Measurements from ENCODE around the gene CAPN11. TPM values are rescaled to one million over a fixed set of nuclear protein-coding genes. Genes with fewer than 3 reads are reported as not detected.

CAPN11 gene
- 0.95 TPM for total RNA-seq

DNA sequence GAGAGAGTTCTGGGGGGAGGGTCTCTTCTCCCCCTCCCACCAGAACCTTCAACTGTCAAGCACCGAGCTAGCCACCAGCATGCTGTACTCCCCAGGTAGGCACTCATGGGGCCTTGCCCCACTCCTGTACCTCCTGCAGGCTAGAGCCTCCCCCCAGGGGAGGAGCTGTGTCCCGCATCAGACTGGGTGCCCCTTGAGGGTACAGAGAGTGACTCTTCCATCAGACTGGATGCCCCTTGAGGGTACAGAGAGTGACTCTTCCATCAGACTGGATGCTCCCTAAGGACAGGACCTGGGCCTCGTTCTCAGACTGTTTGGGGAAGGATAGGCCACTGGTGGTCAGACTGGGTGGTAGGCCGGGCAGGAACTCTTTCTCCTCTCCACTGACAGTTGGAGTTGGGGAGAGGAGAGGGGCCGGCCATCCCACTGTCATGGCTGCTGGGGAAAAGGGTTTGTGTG, at the start of gene CAPN11:
Gene CAPN11, plus strand, starts transcription at position 51 of the 459 bp plus-strand sequence. Its CDS starts 29 bp downstream, at position 80.
- no peak for DNase-seq (ENCODE audit: low spot score)

GRCh38 chr6:44109212-44109611, 49.4 kb upstream of the CAPN11 start:
- no peak for DNase-seq (ENCODE audit: low spot score)

DNA sequence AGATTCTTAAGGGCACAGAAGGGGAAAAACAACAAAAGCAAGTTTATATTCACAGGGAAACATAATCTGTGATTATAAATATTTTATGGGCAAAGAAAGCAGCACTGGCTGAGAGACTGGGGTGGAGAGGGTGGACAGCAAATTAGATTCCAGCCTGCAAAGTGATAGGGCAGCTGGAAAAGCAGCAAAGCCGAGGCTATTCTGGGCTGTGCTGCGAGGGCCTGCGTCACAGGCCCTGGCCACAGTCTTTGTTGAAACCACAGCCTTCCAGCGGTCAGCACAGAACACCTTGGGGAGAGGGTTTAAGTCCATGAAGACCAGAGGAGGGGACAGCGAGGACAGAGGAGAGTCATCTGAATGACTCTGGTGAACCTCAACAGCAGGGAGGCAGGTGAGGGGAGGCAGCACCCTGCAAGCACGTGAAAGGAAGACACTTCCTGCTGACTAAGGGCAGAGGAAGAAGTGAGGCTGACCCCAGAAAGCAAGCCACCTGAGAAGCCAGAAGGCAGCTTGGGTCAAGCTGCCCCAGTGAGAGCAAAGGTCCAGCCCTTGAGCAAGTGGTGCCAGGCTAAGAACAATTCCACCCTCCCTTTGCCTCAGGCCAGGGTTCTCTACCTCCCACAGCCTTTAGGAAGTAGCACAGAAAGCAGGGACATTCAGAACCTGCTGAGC, 48.5 kb upstream of the CAPN11 start:
- DNase-seq (ENCODE audit: low spot score), result no peak

GRCh38 chr6:44110966-44111365, 47.7 kb upstream of the CAPN11 start:
- no peak for DNase-seq (ENCODE audit: low spot score)

- DNase-seq (ENCODE audit: low spot score), result peak; percentile 73
Observed at GRCh38 chr6:44111434-44112417, 46.9 kb upstream of the CAPN11 start.

- DNase-seq (ENCODE audit: low spot score), result no peak
Observed at GRCh38 chr6:44113414-44113813, 45.2 kb upstream of the CAPN11 start.

DNA sequence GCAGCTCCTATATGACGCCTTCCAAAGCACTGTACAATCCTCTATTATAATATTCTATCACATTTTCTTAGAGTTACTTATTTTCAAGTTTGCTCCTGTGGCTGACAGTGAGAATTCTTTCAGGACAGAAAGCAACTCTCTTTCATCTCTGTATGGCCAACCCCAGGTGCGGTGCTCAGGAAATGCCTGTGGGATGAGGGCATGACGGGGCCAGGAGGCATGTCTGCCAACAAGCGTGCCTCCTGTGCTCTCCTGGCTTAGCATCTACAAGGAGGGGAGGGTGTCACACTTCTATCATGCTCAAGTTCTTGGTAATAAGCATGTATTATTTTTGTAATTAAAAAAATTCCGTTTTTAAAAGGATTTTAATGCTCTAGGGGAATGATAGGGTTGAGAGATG, 42.8 kb upstream of the CAPN11 start:
- DNase-seq (ENCODE audit: low spot score), result no peak

- DNase-seq (ENCODE audit: low spot score), result no peak
Observed at GRCh38 chr6:44116641-44117382, 41.8 kb upstream of the CAPN11 start.

GRCh38 chr6:44117397-44118128, 41.1 kb upstream of the CAPN11 start:
- DNase-seq (ENCODE audit: low spot score), result no peak

DNA sequence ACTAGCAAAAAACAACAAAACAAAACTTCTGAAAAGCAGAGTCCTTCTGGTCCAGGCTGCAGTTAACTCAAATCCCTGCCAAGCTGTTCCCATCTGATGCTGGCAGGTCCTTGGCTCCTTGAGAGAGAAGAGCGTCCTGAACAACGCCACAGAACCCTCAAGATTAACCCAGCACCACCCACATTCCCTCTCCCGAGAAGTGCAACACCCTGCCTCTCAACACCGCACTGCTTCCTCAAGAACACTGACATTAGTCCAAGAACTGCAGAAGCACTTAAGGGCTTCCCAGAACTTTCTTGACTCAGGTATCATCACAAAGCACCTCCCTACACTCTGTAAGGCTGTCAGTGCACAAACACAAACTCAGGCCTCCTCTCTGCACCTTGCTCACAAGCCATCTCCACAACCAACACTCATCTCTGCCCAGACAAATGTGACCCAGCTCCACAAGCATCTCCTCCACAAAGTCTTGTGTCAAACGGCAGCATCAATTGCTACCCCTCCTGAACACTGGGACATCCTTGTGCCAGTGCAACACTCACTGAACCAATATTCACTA, 38.8 kb upstream of the CAPN11 start:
- no peak for DNase-seq (ENCODE audit: low spot score)

DNA sequence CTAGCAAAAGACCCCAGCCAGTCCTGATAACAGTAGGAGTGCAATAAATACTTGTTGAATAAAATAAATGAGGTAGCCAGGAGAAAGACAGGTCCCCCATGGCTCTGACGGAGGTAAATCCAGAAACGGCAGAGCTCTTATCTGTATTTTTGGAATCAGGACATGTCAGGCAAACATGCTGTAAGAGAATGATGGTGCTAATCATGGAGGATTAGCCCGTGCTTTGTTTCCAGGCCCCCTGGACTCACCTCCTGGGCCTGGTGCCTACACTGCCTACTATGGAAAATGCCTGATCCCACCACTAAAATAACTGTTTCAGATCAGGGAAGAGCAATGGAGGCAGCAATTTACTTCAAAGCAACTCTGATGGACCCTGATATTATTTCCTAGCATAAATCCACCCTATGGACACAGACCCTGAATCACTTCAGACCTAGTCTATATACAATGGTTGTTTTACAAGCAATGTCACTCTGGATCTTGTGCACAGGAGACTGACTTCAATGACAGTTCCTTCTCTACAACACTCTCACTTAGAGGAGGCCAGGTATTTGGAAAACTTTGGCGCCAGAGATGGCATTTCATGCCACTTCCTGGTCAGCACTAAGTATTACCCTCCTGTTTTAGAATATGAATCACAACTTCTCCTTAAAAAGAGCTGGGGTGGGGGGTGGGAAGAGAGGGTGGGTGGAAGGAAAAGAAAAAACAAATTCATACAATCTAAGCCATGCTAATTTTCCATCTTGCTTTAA, 37.8 kb upstream of the CAPN11 start:
- DNase-seq (ENCODE audit: low spot score), result no peak

GRCh38 chr6:44122801-44123200, 35.8 kb upstream of the CAPN11 start:
- no peak for DNase-seq (ENCODE audit: low spot score)

GRCh38 chr6:44123544-44123943, 35.1 kb upstream of the CAPN11 start:
- DNase-seq (ENCODE audit: low spot score), result no peak

GRCh38 chr6:44126320-44127149, 32.1 kb upstream of the CAPN11 start:
- no peak for DNase-seq (ENCODE audit: low spot score)

DNA sequence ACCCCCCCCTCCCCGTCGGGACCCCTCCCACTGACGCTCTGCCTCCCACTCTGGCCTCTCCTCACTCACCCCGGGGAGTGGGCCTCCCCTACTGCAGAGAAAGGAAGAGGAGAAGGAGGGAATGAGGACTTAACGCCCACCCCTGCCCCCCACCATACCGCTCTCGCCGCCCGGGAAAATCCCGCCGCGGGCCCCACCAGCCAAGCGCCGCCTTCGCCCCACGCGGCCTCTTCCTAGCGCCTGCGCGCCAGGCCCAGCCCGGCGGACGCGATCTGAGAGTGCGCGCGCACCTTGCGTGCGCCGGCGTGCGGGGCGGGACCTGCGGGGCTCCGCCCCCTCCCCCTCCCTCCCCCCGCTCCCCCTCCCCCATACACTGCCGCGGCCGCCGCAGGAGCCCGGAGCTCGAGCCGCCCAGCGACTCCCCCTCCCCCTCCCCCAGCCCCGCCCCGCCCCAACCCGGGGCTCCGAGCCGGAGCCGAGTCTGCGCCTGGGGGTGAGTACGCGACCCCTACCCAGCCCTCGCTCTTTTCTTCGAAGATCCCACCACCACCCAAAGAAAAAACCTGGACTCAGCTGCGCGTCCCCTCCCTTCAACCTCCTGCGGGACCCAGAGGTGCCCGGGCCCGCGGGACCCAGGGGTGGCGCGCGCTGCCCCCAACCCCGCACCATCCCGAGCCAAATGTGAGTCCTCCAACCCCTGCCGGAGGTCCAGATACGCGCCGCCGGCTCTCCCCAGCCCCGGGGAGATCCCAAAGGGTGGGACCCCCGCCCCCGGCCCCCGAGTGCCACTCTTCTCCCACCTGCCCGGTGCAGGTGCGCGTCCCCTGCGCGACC, 31.2 kb upstream of the CAPN11 start, which contains the start of the genes MRPL14 and TMEM63B:
Gene MRPL14, minus strand, starts transcription at position 267 of the 834 bp plus-strand sequence. CDS start 10,841 bp downstream, outside the sequence.
Gene TMEM63B, plus strand, starts transcription at position 369 of the 834 bp plus-strand sequence. CDS start 7,031 bp downstream, outside the sequence.
- DNase-seq (ENCODE audit: low spot score), result peak; percentile 91

DNA sequence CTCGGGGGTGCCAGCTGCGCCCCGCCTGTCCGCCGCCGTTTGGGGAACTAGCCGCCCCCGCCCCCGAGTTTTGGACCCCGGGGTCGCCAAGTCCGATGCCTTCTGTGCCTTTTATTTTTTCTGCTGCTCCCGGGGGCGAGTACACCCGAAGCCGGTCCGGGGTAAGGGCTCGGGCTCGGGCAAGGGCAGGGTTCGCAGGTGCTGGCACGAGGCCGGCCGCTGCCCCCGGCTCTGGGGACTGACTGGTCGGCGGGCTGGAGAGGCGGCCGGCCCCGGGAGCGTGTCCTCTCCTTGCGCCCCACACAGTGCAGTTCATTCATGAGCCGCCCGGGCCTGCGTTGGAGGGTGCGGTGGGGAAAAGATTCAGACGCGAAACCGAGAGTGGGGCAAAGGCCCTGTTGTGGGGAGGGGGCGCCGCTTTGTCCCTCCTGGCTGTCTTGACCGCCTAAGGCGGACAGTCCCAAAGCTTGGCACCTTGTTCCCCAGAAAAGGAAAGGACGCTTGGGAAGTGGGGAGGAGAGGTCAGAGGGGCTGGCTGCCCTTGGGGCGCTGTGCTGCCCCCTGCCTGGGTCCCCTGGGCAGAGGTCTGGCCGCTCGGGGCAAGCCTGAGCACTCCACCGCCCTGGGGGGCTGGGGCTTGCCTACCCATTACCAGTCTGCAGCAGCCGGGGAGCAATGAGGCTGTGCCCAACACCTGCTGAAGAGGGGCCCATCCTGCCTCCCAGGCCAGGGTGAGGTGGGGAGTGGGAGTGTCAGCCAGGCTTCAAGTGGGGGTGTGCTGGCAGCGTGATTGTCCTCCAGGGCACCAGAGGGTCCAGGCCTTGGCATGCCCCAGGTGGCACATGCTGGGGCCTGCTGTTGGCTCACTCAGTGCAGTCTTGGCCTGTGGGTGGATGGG, 30.4 kb upstream of the CAPN11 start:
- DNase-seq (ENCODE audit: low spot score), result no peak

DNA sequence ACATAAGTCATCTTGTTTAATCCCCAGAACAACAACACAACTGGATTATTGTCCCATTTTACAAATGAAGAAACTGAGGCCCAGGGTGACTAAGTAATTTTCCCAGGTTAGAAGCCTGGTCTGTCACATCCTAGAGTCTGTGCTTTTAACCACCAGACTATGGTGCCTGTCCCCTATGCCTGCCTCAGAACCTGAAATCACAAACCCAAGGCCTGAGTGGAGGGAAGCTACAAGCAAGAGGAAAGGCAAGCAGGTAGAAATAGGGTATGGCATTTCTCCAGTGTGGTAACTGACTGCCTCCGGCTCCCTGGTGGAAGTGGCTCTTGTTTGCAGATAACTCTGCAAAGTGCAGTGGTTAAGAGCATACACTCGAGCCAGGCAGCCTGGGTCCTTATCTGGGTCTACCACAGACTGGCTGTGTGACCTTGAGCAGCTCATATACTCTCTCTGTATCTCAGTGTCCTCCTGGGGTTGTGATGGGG, 28.7 kb upstream of the CAPN11 start:
- DNase-seq (ENCODE audit: low spot score), result no peak

All from mucosa of gallbladder (tissue), 1 donor.